ENCODE data around the gene FAIM.

GRCh38 chr3:138646008-138646407, 37.4 kb downstream of the FAIM start:
- no peak for TF ChIP-seq CTCF (IDR thresholded peaks at IDR 0.05; ENCODE audit: low read depth, low read length)
- no peak for TF ChIP-seq POLR2A (IDR thresholded peaks at IDR 0.05; ENCODE audit: extremely low read depth, insufficient read length)
